GM19452 (cell line): ENCODE measurements around the gene IFT27.

Source experiments
- ATAC-seq: cut with Tn5 transposase; IDR thresholded peaks from one replicate; pipeline ENCODE4 v1.9.1; 2021; ENCODE audit not compliant: unreplicated experiment

IFT27 gene

GRCh38 chr22:36775964-36776669 is at the start of gene IFT27:
Gene IFT27 (minus strand): TSS chr22:36776119. CDS start chr22:36775707, 412 bp downstream.
- ATAC-seq = peak; percentile 91

GRCh38 chr22:36824655-36825054 is 48.7 kb upstream of the IFT27 start:
- no peak for ATAC-seq

- ATAC-seq = no peak
These were observed 47.4 kb upstream of the IFT27 start for GRCh38 chr22:36823186-36823839.

GRCh38 chr22:36822581-36822980 is 46.7 kb upstream of the IFT27 start:
- ATAC-seq = no peak

- no peak for ATAC-seq
These were observed 43.2 kb upstream of the IFT27 start for GRCh38 chr22:36819112-36819511.

- ATAC-seq = no peak
These were observed 42.2 kb upstream of the IFT27 start for GRCh38 chr22:36818010-36818642.

GRCh38 chr22:36817525-36817848 is 41.6 kb upstream of the IFT27 start:
- ATAC-seq = no peak

- no peak for ATAC-seq
These were observed 41.0 kb upstream of the IFT27 start, which contains the start of gene PVALB for GRCh38 chr22:36816636-36817524. Gene PVALB (minus strand): TSS chr22:36817035. CDS start chr22:36817005, 30 bp downstream.

GRCh38 chr22:36816339-36816635 is 40.4 kb upstream of the IFT27 start:
- ATAC-seq = no peak

- ATAC-seq = no peak
These were observed 39.8 kb upstream of the IFT27 start for GRCh38 chr22:36815558-36816338.

GRCh38 chr22:36814801-36815200 is 38.9 kb upstream of the IFT27 start:
- no peak for ATAC-seq

GRCh38 chr22:36811094-36811800 is 35.3 kb upstream of the IFT27 start:
- no peak for ATAC-seq

- no peak for ATAC-seq
These were observed 33.4 kb upstream of the IFT27 start for GRCh38 chr22:36809351-36809750.

GRCh38 chr22:36808721-36809344 is 32.9 kb upstream of the IFT27 start:
- no peak for ATAC-seq

GRCh38 chr22:36807627-36808026 is 31.7 kb upstream of the IFT27 start:
- no peak for ATAC-seq

- ATAC-seq = no peak
These were observed 30.9 kb upstream of the IFT27 start for GRCh38 chr22:36806835-36807234.

GRCh38 chr22:36803358-36803757 is 27.4 kb upstream of the IFT27 start:
- ATAC-seq = no peak

GRCh38 chr22:36798674-36799066 is 22.8 kb upstream of the IFT27 start:
- no peak for ATAC-seq

- ATAC-seq = no peak
These were observed 22.2 kb upstream of the IFT27 start for GRCh38 chr22:36797911-36798673.
